Measurements from ENCODE around the gene SNX2.
"Not testable (repeated sequence)": the region's sequence is repeated elsewhere in the genome, so short reads cannot be mapped to it uniquely, and the experiment has no call there.

- TF ChIP-seq, protein P1, sequence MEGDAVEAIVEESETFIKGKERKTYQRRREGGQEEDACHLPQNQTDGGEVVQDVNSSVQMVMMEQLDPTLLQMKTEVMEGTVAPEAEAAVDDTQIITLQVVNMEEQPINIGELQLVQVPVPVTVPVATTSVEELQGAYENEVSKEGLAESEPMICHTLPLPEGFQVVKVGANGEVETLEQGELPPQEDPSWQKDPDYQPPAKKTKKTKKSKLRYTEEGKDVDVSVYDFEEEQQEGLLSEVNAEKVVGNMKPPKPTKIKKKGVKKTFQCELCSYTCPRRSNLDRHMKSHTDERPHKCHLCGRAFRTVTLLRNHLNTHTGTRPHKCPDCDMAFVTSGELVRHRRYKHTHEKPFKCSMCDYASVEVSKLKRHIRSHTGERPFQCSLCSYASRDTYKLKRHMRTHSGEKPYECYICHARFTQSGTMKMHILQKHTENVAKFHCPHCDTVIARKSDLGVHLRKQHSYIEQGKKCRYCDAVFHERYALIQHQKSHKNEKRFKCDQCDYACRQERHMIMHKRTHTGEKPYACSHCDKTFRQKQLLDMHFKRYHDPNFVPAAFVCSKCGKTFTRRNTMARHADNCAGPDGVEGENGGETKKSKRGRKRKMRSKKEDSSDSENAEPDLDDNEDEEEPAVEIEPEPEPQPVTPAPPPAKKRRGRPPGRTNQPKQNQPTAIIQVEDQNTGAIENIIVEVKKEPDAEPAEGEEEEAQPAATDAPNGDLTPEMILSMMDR (IDR thresholded peaks at IDR 0.05): not testable (repeated sequence)
- not testable (repeated sequence) for TF ChIP-seq POLR2A (IDR thresholded peaks at IDR 0.05)
Observed at GRCh38 chr5:122761896-122762295, 13.0 kb upstream of the SNX2 start.
